Left ventricle myocardium inferior (tissue), 1 donor: ENCODE data around the gene TMEM141. TPM values are rescaled to one million over a fixed set of nuclear protein-coding genes. Genes with fewer than 3 reads are reported as not detected.
"Not testable (repeated sequence)": the region's sequence is repeated elsewhere in the genome, so short reads cannot be mapped to it uniquely, and the experiment has no call there.

Experiments used
- DNase-seq: peaks from one replicate; pipeline ENCODE4 v3.0.0-alpha.2; 2020
- H3K27ac ChIP-seq: fragments of 200-600 bp; replicated peaks from 2 replicates; pipeline ENCODE4 v1.8.0; 2021
- H3K27me3 ChIP-seq: fragments of 200-600 bp; 2 replicates; pipeline ENCODE4 v1.8.0; 2021; ENCODE audit warnings: low read depth
- H3K36me3 ChIP-seq: fragments of 200-600 bp; 2 replicates; pipeline ENCODE4 v1.8.0; 2021
- H3K4me1 ChIP-seq: fragments of 200-600 bp; 2 replicates; pipeline ENCODE4 v1.8.0; 2021
- H3K4me3 ChIP-seq: fragments of 200-600 bp; 2 replicates; pipeline ENCODE4 v1.8.0; 2021; ENCODE audit warnings: mild to moderate bottlenecking, moderate library complexity
- H3K9me3 ChIP-seq: fragments of 200-600 bp; replicated peaks from 2 replicates; pipeline ENCODE4 v1.8.0; 2021
- intact Hi-C: fragments of 100-400 bp; cut with micrococcal nuclease; formaldehyde crosslinking; loops from one replicate; pipeline ENCODE4 v1.11.0; 2022
- total RNA-seq: library from RNA; stranded (reverse); fragmentation: NEBNext Ultra II Directional; extraction: Animal tissue kit (Norgen Biotek cat#: 25700); gene quantifications from one replicate; pipeline ENCODE4 v1.2.1, GENCODE V29; 2021
- TF ChIP-seq, protein P1 (sequence below): fragments of 200-600 bp; IDR thresholded peaks from 2 replicates; pipeline ENCODE4 v1.8.0; 2021; ENCODE audit warnings: antibody characterized with exemption, mild to moderate bottlenecking, borderline replicate concordance
- donor health status: DM: no; HTN: yes; CAD: no; lungs with severe emphysema.

TMEM141 gene
- total RNA-seq, 1 donor from 2014 or later = 71.4 TPM

DNA sequence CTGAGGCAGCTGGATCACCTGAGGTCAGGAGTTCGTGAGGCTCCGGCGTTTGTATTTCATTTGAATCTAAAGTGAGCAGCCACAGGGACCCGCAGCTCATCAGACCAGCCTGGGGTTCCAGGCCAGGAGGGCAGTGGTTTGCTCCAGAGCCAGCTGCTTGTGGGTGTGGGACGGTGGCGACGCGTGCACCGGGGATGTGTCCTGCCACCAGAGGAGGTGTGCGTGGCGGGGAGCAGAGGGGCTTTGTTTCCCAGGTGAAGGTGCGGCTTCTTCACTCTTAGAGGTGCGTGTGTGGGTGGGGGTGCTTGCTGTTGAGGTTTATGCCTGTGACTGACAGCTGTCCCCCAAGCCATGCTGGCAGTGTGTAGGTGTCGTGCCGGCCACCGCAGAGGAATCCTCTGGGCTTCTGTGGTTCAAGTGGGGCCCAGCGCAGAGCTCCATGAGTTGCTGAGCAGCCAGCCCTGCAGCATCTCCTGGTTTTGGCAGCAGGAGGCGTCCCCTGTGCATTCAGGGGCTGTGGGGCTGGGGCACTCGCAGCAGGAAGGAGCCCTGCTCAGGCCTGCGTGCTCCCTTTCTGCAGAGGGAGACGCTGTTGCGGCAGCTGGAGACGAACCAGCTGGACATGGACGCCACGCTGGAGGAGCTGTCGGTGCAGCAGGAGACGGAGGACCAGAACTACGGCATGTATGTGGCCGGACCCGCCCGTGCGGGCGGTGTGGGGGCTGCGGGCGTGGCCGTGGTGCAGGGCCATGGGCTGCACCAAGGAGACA lies 44.2 kb downstream of the TMEM141 start:
- H3K4me1 ChIP-seq = no peaks in the 10 kb centered on the region
- H3K36me3 ChIP-seq = peaks cover 77% of the 10 kb centered on the region
- no peak overlapping the region for H3K27ac ChIP-seq
- intact Hi-C loops = no loop called here
- TF ChIP-seq, protein P1, sequence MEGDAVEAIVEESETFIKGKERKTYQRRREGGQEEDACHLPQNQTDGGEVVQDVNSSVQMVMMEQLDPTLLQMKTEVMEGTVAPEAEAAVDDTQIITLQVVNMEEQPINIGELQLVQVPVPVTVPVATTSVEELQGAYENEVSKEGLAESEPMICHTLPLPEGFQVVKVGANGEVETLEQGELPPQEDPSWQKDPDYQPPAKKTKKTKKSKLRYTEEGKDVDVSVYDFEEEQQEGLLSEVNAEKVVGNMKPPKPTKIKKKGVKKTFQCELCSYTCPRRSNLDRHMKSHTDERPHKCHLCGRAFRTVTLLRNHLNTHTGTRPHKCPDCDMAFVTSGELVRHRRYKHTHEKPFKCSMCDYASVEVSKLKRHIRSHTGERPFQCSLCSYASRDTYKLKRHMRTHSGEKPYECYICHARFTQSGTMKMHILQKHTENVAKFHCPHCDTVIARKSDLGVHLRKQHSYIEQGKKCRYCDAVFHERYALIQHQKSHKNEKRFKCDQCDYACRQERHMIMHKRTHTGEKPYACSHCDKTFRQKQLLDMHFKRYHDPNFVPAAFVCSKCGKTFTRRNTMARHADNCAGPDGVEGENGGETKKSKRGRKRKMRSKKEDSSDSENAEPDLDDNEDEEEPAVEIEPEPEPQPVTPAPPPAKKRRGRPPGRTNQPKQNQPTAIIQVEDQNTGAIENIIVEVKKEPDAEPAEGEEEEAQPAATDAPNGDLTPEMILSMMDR = no peak
- peak; percentile 4 for DNase-seq
- no peaks in the 10 kb centered on the region for H3K9me3 ChIP-seq
- H3K4me3 ChIP-seq = no peak overlapping the region
- H3K27me3 ChIP-seq = no peaks in the 10 kb centered on the region

DNA sequence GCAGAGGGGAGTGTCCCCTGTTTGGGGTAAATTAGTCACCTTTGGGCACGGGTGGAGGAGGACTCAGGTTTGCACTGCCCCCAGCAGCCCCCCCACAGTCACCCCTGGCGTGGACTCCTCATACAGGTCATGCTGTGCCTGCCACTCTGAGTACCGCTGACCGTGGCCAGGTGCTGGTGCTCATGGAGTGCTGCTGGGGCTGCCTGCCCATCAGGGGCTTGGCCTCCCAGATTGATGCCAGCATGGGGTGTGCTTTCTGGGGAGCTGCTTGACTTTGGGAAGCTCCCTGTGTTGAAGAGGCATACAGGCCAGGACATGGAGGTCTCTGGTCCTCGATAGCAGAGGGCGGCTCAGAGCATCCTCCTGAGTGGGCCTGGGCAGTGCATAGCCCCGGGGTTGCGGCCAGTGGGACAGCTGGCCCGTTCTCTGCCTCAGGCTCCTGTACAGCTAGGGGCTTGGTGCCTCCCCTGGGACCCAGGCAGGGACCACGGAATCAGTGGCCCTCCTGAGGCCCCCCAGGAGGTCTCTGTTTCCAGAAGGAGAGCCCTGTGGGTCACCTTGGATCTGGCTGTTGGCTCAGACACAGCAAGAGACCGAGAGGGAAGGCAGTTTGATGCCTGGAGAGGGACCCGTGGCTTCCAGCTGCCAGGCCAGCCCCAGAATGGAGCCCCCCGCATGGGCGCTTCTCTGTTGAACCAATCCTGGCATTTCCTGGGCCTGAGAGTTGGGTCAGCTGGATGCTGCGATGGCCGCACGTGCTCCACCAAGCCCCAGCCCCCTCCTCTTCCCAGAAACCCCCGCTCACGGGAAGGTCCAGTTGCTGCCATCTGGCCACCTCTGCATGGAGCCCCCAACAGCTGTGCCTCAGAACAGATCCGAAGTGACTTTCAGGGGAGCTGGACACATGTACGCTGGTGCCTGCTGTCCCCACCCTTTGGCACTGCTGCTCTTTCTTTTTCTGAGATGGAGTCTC lies 45.1 kb downstream of the TMEM141 start:
- Histone ChIP-seq H3K9me3 (no peaks in the 10 kb centered on the region), H3K4me1 (peaks cover 4% of the 10 kb centered on the region), H3K27me3 (no peaks in the 10 kb centered on the region), H3K36me3 (peaks cover 71% of the 10 kb centered on the region), H3K27ac (no peak overlapping the region), H3K4me3 (no peak overlapping the region)
- intact Hi-C loops = no loop called here
- TF ChIP-seq, protein P1 = no peak
- peak; percentile 9 for DNase-seq

DNA sequence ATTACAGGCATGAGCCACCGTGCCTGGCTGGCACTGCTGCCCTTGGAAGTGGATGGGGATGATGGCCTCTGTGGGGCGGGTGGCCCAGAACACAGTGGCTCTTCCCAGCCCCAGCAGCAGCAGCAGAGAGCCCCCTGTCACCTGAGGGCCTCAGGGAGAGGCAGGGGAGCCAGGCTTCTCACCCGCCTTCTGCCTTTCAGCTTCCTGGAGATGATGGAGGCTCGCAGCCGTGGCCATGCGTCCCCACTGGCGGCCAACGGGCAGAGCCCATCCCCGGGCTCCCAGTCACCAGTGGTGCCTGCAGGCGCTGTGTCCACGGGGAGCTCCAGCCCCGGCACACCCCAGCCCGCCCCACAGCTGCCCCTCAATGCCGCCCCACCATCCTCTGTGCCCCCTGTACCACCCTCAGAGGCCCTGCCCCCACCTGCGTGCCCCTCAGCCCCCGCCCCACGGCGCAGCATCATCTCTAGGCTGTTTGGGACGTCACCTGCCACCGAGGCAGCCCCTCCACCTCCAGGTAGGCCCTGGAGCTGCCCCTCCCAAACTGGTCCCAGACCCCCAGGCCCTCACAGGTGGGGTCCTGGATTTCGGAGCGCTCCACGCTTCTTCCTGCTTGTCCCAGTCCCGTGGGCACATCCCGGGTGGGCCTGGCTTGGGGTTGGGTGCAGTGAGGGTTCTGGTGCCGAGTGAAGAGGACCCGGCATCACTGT lies 46.2 kb downstream of the TMEM141 start:
- DNase-seq = peak; percentile 4
- H3K9me3 ChIP-seq = no peaks in the 10 kb centered on the region
- H3K36me3 ChIP-seq = peaks cover 60% of the 10 kb centered on the region
- TF ChIP-seq, protein P1 = no peak
- intact Hi-C loops = no loop called here
- no peaks in the 10 kb centered on the region for H3K27me3 ChIP-seq
- H3K4me3 ChIP-seq = no peak overlapping the region
- no peak overlapping the region for H3K27ac ChIP-seq
- peaks cover 15% of the 10 kb centered on the region for H3K4me1 ChIP-seq

DNA sequence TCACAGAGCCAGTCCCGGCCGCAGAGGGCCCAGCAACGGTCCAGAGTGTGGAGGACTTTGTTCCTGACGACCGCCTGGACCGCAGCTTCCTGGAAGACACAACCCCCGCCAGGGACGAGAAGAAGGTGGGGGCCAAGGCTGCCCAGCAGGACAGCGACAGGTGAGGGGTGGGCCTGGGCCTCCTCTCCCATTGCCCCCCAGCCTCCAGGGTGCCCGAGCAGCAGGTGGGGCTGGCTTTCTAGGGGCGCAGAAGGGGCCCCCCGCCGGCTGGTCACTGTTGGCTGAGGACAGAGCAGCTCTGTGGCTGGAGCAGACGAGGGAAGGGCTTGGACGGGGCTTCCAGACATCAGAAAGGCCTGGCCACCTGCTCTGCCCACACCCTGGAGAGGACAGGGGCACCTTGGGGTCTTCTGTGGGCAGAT lies 46.7 kb downstream of the TMEM141 start:
- H3K27ac ChIP-seq, DNase-seq, H3K4me3 ChIP-seq, H3K27me3 ChIP-seq, intact Hi-C loops, H3K9me3 ChIP-seq: not testable (repeated sequence)
- Histone ChIP-seq H3K4me1 (peaks cover 21% of the 10 kb centered on the region), H3K36me3 (peaks cover 56% of the 10 kb centered on the region)

DNA sequence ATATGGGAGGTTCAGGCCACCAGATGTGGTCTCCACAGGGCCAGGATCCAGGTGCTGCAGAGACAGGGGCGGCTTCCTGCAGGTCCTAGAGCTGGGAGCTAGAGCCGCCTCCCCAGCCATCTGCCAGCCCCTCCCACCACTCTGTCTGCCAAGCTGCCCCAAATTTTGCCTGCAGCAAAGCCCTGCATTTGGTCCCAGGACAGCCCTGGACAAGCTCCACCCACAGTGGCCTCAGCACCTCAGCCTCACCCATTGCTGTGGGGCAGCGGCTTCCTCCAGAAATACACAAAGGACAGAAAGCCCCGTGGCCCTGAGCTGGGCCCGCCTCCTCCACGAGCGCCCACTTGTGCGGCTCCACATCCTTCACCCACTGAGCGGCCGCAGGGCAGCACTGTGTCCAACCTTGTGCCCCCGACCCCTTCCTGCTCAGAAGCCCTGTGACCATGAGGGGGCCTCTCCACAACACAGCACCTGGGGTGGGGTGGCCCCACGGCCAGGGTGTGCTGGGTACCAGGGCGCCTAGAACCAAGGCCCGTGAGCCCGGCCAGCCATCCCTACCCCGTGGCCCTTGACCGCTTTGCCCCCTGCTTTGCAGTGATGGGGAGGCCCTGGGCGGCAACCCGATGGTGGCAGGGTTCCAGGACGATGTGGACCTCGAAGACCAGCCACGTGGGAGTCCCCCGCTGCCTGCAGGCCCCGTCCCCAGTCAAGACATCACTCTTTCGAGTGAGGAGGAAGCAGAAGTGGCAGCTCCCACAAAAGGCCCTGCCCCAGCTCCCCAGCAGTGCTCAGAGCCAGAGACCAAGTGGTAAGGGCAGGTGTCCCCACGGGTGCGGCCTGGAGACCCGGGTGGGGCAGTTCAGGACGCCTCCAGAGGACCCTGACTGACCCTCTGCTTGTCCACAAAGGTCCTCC lies 47.4 kb downstream of the TMEM141 start:
- H3K36me3 ChIP-seq = peaks cover 56% of the 10 kb centered on the region
- intact Hi-C loops = no loop called here
- DNase-seq = no peak

More for the DNA sequence above, 47.4 kb downstream of the TMEM141 start:
- TF ChIP-seq, protein P1 = no peak
- H3K27me3 ChIP-seq = peaks cover 7% of the 10 kb centered on the region
- H3K9me3 ChIP-seq = no peaks in the 10 kb centered on the region
- H3K4me3 ChIP-seq = no peak overlapping the region
- no peak overlapping the region for H3K27ac ChIP-seq
- peaks cover 28% of the 10 kb centered on the region for H3K4me1 ChIP-seq
